ENCODE measurements around the gene EPB41L1. TPM values are rescaled to one million over a fixed set of nuclear protein-coding genes. Genes with fewer than 3 reads are reported as not detected.

The EPB41L1 gene
- total RNA-seq, 1 donor from 2014 or later: 8.3 TPM

DNA sequence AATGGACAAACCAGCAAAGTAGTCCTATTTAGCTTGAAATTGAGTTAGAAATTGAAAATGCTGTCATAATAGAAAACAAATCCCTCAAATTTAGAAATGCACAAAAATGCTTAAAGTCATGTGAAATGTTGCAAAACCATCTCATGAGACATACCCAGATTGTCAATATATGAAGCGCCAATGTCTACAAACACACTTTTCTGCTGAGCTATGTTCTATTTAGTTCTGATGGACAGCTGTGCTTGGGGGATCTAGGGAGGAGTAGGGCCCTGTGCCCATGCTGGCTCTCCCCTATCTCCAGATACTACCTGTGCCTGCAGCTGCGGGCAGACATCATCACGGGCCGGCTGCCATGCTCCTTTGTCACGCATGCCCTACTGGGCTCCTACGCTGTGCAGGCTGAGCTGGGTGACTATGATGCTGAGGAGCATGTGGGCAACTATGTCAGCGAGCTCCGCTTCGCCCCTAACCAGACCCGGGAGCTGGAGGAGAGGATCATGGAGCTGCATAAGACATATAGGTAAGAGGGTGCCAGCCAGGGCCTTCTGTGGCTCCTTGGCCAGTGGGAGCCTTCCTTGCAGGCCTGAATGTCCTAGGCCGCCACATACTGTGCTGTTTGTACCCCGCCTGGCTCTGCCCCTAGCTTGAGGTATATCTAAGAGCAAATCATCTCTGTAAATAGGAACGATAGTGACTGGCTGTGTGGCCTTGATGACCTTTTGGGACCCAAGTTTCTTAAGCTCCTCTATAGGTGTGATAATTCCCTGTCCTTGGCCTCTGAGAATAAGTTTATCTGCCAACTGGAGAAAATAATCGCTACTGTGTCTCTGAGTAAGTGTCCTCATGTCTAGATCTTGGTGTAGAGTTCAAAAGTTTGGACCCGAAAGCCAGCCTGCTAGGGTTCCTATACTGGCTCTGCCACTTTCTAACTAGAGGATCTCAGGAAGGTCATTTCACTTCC lies 30.6 kb downstream of the EPB41L1 start:
- DNase-seq (ENCODE audit: low read depth): no peak

DNA sequence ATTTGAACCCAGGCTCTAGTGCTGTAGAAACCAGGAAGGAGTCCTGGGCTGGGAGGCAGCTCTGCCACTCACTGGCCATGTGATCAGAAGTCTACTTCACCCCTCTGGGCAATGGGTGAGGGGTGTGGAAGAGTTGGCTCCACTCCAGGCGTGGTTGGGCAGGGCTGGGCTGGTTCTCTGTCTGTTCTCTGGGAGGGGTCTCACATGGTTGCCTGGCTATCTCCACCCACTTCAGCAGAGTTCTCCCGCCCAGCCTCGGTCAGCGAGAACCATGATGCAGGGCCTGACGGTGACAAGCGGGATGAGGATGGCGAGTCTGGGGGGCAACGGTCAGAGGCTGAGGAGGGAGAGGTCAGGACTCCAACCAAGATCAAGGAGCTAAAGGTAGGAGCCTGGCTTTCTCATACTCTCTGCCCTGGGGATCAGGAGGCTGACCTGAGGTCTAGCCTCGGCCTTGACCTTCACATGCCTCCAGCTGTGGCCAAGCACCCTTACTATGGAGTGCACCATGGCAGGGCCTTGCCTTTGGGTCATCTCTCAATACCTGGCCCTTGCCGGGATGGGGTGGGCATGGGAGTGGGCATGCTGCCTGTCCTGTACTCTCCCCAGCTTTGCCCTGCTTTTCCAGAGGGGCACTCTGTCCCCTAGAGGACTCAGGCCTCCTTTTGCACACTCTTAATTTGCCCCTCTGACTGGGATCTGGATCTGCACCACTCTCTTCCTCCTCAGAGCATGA lies 39.6 kb downstream of the EPB41L1 start:
- DNase-seq (ENCODE audit: low read depth): no peak

DNA sequence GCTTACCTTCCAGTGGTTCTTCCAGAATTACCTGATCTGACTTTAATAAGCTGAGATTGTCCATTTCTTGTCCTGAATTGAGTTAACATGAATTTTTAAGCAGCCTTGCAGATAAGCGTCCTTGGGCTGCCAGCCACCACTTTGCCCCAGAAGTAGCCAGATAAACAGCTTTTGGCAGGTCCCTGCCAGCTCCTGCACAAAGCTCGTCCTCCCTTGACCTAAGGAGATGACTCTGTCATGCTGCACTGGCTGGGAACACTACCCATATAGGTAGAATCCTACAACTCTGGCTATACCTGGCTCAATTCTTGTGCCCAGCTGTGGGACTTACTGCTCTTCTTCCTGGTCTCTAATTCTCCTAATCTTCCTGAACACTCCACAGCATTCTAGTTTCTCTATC lies 42.1 kb downstream of the EPB41L1 start:
- DNase-seq (ENCODE audit: low read depth): no peak

DNA sequence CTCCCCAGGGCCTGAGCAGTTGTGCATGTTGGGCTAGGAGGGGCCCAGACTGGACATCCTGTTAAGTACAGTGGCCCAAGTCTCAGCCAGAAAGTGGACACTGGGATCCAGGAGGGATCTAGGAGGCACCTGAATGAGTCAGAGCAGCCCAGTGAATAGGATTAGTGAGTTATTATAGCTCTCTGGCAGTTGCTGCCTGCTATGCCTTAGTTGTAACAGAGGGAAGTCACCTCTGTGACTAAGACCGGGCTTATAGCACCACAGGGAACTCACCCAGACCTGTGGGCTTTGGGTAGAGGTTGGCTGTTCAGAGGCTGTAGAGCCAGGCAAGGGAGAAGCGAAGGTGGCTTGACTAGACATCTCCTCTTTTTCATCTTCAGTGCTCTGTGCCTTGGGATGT lies 42.7 kb downstream of the EPB41L1 start:
- DNase-seq (ENCODE audit: low read depth): no peak

DNA sequence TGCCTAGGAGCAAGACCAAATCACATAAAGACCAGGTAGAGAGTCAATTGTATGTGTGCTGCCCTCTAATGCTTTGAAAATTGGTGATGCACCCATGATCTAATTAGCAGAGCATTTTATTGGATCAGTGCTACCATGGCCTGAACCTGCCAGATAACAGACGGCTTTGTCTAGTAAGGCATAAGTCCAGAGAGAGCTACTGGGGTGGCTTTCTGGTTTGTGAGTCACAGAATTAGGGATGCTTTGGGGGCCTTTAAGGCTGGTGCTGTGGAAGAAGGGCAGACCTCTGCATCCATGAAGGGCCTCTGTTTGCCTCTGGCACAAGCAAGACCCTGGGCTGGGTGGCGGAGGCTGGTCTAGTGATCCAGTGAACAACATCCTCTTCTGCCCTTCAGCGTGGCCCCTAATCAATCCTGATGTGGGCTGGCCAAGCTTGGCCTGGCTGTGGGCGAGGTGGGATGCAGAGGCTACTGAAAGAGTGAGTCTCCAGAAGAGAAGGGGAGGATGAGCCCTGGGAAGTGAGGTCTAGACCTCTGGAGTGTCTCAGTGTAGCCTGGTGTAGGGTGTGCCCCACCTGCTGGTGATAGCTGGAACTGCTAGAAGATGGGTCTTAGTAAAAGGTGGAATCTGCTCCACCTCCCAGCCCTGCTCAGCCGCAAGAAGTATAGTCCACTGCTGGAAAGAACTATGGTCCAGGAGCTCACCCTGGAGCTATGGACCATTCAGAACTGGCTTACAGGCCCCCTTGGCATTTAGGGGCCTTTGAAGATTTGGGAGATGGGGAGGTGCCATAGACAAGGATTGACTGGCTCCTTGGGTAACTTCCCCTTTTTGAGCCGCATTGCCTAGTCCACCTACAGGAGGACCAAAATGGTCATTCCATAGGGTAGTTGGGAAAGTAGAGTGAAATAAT lies 45.1 kb downstream of the EPB41L1 start:
- peak; percentile 82 for DNase-seq (ENCODE audit: low read depth)

DNA sequence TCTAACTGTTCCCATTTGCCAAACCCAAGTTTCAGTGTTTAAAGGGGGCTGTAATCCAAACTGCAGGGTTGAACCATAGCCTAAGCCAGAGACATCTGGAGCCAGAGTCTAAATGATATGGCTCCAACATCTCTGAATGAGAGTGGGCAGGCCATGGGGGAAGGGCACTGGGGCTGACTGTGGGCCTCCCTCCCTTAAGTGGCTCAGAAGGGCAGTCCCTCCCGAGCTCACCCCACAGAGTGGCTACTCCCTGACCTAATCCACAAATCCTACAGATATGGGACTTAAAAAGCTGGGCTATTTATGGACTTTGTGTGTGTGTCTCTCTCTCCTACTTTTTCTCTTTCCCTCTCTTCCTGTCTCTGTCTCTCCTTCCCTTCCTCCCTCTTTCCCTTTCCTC lies 45.9 kb downstream of the EPB41L1 start:
- DNase-seq (ENCODE audit: low read depth): no peak

DNA sequence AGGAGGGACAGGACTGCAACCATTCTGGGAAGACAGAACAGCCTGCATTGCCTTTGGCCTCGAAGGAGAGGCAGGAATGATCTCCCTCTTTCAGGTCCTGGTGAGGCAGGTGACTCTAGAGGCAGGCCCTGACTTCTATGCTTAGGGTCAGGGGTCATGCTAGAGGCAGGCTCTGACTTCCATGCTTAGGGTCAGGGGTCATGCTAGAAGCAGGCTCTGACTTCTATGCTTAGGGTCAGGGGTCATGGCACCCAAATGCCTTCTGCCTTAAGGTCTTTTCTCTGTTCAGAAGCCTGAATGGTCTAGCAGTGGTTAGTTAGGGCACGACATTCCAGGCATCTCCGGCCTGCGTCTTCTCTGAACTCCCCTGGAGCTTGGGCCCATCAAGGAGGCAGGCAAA lies 46.7 kb downstream of the EPB41L1 start:
- no peak for DNase-seq (ENCODE audit: low read depth)

DNA sequence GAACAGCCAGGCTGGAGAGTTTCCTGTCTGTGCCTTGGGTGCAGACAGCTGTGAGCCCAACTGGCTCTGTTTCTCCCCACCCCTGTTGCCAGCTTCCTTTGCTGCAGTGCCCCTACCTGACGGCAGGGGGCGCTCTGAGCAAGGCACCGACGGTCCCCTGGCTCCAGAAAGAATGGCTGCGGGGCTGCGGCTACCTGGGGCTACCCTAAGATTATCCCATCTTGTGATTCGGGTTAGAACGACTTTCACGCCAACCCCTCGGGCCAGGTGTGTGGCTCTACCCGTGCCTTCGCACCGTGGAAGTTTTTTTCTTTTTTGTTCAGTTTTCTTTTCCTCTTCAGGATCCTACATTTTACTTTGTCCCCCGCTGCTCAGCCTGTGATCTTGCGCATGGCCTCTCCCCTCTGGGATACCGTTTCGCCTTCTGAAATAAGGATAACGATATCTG lies 48.4 kb downstream of the EPB41L1 start:
- DNase-seq (ENCODE audit: low read depth): peak; percentile 75

DNA sequence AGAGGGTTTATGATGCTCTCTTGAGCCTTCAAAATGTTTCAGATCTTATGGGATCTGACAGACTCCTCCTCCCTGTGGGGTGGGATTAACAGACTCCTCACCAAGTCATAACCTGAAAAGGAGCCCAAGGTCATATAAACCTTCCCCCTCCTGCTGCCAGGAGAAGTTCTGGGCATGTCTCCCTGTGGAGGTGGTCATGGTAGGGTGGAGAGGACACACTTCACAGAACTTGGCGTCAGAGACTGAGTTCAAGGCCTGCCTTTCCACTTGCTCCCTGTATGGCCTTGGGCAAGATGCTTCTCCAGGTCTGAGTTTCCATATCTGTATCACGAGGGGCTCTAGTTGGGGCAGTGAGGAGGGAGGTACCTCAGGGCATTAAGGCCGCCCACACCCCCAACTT lies 49.3 kb downstream of the EPB41L1 start:
- DNase-seq (ENCODE audit: low read depth): no peak

DNA sequence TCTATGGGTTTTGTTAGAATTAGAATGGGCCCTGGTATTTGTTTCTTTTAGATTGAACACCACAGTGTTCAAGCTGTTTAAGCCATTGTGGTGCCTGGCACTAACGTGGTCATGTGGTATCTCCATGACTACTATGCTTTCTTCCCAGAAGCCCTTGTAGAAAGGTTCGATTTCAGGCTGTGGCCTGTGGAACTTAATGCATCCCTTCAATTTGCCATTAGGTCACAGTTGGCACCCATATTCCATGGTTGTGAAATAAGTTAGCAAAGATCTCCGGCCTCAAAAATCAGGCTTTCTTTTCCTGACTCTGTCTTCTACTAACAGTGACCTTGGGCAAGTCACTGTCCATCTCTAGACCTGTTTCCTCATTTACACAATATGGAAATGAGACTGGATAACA lies 50.5 kb downstream of the EPB41L1 start:
- no peak for DNase-seq (ENCODE audit: low read depth)

DNA sequence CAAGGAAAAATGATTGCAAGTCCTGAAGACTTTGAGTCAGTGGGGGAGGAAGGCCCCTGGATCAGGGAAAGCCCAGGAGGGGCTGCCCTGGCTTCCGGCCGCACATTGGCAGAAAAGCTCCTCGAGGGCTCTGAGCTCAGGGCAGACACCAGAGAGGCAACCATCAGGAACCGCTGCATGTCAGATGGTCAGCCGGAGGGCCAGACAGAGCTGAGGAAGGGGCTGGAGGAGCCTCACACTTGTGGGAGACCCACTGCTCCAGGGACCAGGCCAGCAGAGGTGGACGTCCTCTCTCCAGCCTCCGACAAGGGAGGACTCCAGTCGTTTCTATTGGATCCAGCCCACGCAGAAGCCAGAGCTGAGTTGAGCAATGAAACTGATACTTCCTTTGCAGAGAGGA lies 51.5 kb downstream of the EPB41L1 start:
- DNase-seq (ENCODE audit: low read depth): no peak

DNA sequence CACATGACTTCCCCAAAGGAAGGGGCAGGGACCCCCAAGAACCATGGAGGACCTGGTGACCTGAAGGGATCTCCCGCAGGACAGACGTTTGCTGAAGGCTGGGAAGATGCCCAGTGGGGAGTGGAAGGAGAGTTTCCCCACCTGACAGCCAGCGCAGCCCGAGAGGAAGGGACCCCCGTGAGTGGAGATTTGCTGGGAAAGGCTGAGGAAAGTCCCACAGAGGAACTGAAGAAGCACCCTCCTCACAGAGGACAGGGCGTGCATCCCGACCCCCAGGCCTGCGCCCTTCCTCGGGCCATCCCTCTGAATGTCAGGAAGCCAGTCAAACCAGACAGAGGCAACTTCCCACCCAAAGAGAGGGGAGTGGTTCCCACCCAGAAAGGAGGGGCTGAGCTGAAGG lies 52.1 kb downstream of the EPB41L1 start:
- no peak for DNase-seq (ENCODE audit: low read depth)

DNA sequence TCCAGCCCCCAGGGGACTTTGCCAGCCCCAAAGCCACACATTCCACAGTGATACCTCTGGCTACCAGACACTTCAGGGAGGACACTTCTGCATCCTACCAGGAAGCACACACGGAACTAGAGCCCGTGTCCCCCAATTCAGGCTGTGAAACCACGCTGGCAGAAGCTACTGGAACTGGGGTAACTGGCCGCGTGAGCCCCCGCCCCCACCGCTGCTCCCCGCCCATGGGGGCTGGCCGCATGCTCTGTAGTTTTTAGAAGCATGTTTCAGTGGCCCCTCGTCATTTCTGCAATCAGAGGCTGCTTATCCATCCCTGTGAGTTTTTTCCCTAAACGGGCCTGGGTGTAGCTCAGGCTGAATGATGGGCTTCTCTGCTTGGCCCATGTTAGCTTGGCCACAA lies 53.1 kb downstream of the EPB41L1 start:
- no peak for DNase-seq (ENCODE audit: low read depth)

DNA sequence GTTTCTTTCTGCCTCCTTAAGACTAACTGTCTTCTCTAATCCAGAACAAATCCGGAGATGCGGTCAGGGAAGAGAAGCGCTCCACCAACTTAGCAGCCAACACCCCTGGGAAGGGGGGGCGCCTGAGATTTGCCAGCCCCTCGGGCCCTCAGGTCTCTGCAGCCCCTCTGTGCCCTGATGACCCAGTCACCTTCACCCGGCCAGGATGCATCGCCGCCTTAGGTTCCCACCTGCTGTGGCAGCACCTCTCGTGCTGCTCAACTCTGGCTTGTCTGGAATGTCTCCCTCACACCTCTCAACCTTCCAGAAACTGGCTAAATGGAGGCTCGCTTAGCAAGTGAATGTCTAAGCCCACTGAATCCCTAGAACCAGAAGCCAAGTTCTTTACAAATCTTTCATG lies 53.7 kb downstream of the EPB41L1 start:
- no peak for DNase-seq (ENCODE audit: low read depth)

DNA sequence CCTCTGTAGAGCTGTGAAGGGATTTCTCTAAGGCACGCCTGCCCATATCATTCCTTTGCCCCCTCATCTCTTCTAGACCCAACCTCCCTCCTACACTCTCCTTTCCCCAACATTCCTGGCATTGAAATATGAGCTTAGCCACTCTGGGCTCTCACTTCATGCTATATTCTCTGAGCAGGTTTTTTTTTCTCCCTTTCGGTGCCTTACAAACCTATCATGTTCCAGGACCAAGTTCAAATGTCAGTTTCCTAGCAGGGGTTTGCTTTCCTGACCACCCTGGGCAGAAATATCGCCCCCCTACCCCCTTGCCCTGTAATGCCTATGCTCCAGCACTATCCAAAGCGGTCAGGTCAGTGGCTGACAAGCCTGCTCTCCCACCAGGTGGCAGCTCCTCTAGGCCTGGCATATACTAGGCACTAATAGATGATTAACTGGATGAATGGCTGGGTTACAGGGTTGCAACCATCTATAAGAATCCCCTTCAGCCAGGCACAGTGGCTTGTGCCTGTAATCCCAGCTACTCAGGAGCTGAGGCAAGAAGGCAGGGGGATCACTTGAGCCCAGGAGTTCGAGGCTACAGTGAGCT lies 56.0 kb downstream of the EPB41L1 start:
- no peak for DNase-seq (ENCODE audit: low read depth)

DNA sequence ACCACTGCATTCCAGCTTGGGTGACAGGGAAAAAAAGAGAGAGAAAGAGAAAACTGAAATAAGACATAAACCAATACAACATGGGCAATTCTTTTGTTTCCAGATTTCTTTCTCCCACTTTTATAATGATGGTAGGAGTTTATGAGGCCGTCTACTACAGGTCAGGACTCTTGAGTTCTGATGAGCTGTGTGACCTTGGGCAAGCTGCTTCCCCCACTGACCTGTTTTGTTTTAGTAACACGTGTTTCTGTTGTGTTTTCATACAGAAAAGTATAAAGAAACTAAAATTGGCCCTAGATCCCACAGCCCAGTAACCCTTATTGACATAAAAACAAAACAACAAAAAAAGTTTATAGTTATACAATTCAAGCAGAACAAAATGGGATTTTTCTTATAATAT lies 58.8 kb downstream of the EPB41L1 start:
- DNase-seq (ENCODE audit: low read depth): no peak

DNA sequence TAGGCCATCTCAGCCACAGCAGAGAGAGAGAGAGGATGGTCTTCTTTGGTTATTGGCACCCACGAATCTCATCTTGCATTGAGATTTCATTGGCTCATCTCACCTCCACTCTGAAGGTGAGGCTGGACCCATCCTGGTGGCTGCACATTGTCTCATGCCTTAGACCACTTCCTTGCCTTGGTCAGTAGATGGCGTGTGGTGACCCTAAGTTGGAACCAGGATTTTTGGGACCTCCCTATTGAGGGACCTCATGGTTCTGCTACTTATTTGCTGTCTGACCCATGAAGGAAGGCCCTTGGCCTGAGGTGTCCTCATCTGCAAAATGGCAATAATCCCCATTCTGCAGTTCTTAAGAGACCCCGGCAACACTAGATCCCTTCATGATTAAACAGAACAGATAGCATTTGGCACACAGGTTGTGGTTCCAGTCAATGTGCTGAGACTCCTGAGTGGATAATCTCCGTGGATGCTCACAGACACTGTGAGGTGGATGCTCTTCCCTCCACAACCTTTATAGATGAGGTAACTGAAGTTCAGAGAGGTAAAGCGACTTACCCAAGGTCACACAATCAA lies 60.2 kb downstream of the EPB41L1 start:
- DNase-seq (ENCODE audit: low read depth): peak; percentile 30

DNA sequence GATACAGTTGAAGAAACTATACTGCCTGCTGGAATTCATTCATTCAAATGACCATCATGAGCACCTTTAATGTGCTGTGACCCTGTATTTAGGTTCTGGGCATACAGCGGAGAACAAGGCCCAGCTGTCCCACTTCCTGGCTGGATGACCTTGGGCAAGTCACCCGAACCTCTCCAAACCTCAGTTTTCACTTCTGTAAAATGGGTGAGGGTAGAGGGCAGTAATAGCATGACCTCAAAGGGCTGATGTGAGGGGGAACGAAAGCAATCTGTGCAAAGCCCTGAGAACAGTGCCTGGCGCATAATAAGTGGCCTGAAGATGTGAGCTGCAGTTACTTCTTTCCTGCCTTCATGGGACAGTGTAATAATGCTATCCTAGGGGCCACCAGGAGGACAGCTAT lies 61.2 kb downstream of the EPB41L1 start:
- no peak for DNase-seq (ENCODE audit: low read depth)

DNA sequence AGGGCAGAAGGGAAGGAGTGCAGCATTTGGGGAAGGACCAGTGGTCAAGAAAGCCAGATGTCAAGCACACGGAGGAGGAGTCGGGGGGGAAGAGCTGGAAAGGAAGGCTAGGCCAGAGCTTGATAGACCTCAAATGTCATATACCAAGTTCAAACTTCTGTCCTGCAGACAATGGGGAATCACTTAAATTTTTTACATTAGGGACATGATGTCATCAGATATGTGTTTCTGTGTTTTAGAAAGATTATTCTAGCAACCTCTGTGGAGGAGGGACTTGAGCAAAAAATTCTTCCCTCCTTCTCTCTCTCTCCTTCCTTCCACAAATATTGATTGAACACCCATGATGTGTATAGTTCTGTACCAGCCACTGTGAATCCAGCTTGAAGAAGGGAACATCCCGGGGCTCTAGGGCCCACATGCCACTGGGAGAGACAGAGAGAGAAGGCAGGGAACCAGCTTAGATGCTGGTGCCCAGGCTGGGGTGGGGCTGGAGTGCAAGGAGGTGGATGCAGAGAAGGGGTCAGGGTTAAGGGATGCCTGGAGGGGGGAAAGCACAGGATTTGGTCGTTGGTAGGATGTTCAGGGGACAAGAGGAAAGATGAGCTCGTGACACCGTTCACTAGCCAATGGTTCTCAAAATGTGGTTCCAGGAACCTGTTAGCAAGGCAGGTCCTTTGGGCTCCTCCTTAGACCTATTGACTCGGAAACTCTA lies 61.9 kb downstream of the EPB41L1 start:
- DNase-seq (ENCODE audit: low read depth): no peak

DNA sequence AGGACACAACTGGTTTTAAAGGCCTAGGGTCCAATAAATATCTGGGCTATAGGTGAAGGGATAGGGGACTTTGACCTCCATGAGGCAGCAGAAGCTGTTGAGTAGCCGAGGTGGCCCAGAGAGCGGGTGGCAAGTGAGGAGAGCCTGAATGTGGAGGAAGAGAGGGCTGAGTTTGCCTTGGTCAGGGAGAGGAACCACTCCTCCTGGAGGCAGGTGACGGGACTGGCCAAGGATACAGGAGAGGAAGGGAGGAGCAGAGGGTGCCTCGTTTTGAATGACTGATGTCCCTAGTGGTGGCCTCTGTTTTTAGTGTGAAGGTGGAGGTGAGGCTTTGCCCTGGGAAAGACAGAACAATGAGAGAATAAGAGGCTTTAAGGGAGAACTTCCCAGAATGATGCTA lies 62.7 kb downstream of the EPB41L1 start:
- no peak for DNase-seq (ENCODE audit: low read depth)

Data from myocyte (in vitro differentiated cells).